ENCODE measurements around the gene ZIC5.

DNA sequence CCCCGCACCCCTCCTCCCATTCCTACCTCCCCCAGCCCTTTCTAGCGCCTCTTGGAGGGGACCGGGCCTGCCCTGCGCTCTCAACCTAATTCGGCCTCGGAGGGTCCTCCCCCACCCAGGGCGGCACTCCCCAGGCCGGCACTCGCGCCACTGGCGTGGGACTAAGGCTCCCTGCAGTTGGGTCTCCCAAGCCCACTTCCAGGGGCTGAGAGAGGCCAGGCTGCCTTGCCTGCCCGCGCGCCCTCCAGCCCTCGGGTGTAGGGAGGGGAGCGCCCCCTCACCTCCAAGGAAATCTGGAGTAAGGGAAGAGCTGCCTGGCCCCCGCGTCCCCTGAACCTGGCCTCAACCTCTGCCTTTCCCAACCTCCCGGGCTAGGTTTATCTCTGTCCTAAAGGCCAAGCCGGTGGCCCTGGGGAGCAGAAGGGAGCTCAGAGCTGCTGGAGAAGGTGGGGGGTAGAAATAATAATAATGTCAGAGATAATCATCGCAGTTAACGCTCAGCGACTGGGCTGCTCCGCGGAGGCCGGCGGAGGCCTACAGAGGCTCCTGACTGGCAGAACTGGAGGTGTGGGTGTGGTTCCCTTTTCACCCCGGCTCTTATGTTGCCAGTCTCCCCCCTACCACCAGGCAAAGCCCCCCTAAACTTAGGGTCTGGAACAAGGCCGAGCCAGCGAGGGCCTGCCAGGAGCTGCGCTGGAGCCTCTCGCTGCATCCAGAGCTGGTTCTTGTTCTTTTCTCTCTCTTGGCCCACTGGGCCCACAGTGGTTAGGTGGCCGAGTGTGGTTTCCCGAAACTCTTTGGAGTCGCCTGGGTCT is 19.7 kb upstream of the ZIC5 start:
- TF ChIP-seq HOXD1 (CRISPR knock-in tag; IDR thresholded peaks at IDR 0.05) = no peak
- no peak for TF ChIP-seq TCF7L2 (IDR thresholded peaks at IDR 0.05; ENCODE audit: low read depth, low read length)
- TF ChIP-seq DMAP1 (CRISPR knock-in tag; IDR thresholded peaks at IDR 0.05) = no peak
- no peak for TF ChIP-seq EZH2 (conservative IDR thresholded peaks at IDR 0.05; ENCODE audit: low read depth, low read length)
- TF ChIP-seq FOXK2 (IDR thresholded peaks at IDR 0.05) = no peak
- no peak for TF ChIP-seq U2AF1 (optimal IDR thresholded peaks at IDR 0.05; ENCODE audit: low read depth, low read length)
- no peak for TF ChIP-seq POLR2A (IDR thresholded peaks at IDR 0.05; ENCODE audit: insufficient read depth in 1 of 2, low read depth in 2 of 2, low read length in 2 of 2)
- TF ChIP-seq ZFP41 (CRISPR knock-in tag; IDR thresholded peaks at IDR 0.05; ENCODE audit: borderline replicate concordance) = no peak
